Loucy (cell line): Measurements from ENCODE around the gene ODF4.

Experiments
- H2AFZ ChIP-seq: fragments of 200-600 bp; sonication (generic); 2 replicates; pipeline ENCODE4 v1.6.0; 2016; ENCODE audit warnings: antibody characterized with exemption, mild to moderate bottlenecking, low read length, moderate library complexity
- H3F3A ChIP-seq: fragments of 200-600 bp; 2 replicates; pipeline ENCODE4 v1.6.0; 2016; ENCODE audit warnings: antibody characterized with exemption, low read depth, mild to moderate bottlenecking
- H3K27me3 ChIP-seq: fragments of 200-600 bp; sonication (generic); 2 replicates; pipeline ENCODE4 v1.6.1; 2014; ENCODE audit warnings: low read length, mild to moderate bottlenecking; ENCODE audit not compliant: insufficient read depth, poor library complexity, severe bottlenecking
- H3K36me3 ChIP-seq: fragments of 200-600 bp; sonication (generic); 2 replicates; pipeline ENCODE4 v1.6.1; 2016; ENCODE audit warnings: low read length; ENCODE audit not compliant: insufficient read depth
- H3K4me1 ChIP-seq: fragments of 200-600 bp; sonication (generic); 2 replicates; pipeline ENCODE4 v1.5.1; 2014; ENCODE audit warnings: low read length, mild to moderate bottlenecking; ENCODE audit not compliant: insufficient read depth, poor library complexity, severe bottlenecking
- H3K4me2 ChIP-seq: fragments of 200-600 bp; sonication (generic); 2 replicates; pipeline ENCODE4 v1.6.0; 2014; ENCODE audit warnings: antibody characterized with exemption, low read length, low read depth, mild to moderate bottlenecking; ENCODE audit not compliant: poor library complexity, severe bottlenecking
- H3K4me3 ChIP-seq: fragments of 200-600 bp; sonication (generic); 2 replicates; pipeline ENCODE4 v1.5.1; 2014; ENCODE audit warnings: low read length, mild to moderate bottlenecking, mixed read lengths; ENCODE audit not compliant: poor library complexity, severe bottlenecking
- H3K79me2 ChIP-seq: fragments of 200-600 bp; sonication (generic); 2 replicates; pipeline ENCODE4 v1.6.1; 2014; ENCODE audit warnings: low read length; ENCODE audit not compliant: insufficient read depth
- H3K9ac ChIP-seq: fragments of 200-600 bp; sonication (generic); 2 replicates; pipeline ENCODE4 v1.6.0; 2014; ENCODE audit warnings: mild to moderate bottlenecking, low read depth, low read length, moderate library complexity; ENCODE audit not compliant: poor library complexity, severe bottlenecking
- H3K9me2 ChIP-seq: fragments of 200-600 bp; sonication (generic); replicated peaks from 2 replicates; pipeline ENCODE4 v1.6.1; 2016; ENCODE audit warnings: low read depth, low read length, mixed read lengths
- H3K9me3 ChIP-seq: fragments of 200-600 bp; sonication (generic); 2 replicates; pipeline ENCODE4 v1.6.1; 2014; ENCODE audit warnings: mild to moderate bottlenecking, antibody characterized with exemption, low read length, low read depth; ENCODE audit not compliant: insufficient read depth
- H4K20me1 ChIP-seq: fragments of 200-600 bp; sonication (generic); 2 replicates; pipeline ENCODE4 v1.6.0; 2014; ENCODE audit warnings: antibody characterized with exemption, low read length, mild to moderate bottlenecking; ENCODE audit not compliant: insufficient read depth, poor library complexity, severe bottlenecking
- CTCF ChIP-seq: fragments of 200-600 bp; sonication (generic); conservative IDR thresholded peaks from 2 replicates; pipeline ENCODE4 v1.5.1; 2014; ENCODE audit warnings: mild to moderate bottlenecking, antibody characterized with exemption, low read length
- EZH2phosphoT487 ChIP-seq: fragments of 200-600 bp; IDR thresholded peaks from 2 replicates; pipeline ENCODE4 v1.6.1; 2018; ENCODE audit warnings: antibody characterized with exemption, mild to moderate bottlenecking, moderate library complexity, borderline replicate concordance

The ODF4 gene

DNA sequence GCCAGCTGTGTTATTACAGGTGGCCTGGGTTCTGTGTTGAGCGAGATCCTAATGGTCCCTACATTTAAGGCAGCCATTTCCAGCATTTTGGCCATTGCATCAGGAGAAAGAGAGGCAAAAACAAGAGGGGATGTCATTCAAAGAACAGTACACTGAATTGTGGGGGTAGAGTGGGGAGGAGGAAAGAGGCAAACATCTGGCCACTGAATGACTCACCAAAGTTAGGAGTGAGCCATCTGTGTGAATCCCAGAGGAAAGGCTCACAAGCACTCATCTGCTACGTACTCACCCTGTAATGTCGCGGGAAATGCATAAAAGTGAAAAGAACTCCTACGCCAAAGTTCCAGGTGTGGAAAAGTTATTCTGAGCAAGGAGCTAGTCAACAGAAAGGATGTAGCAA, 20.1 kb downstream of the ODF4 start:
- H3K9me2 ChIP-seq, result no peaks in the 10 kb centered on the region
- no peak overlapping the region for H3K9ac ChIP-seq

DNA sequence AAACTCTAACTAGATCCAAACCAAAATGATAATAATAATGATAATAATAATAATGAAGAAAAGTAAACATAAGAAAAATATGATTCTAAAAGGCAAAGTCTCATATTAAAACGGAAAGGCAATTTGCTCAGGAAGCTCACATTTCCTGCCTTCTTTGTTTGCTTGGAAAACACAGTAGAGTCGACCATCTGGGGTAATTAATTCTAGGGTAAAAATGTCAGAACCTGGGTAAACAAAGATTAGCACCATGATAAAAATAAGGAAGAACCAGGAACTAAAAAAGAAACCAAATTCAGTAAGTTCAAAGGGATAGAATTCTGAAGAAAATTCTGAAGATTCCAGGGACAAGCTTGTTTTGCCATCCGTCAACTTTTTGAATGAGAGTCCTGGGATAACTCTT, 20.6 kb downstream of the ODF4 start:
- Histone ChIP-seq H3K36me3 (no peaks in the 10 kb centered on the region), H4K20me1 (no peaks in the 10 kb centered on the region), H3F3A (no peaks in the 10 kb centered on the region), H3K4me3 (no peak overlapping the region), H3K9me2 (no peaks in the 10 kb centered on the region), H3K79me2 (no peaks in the 10 kb centered on the region), H3K4me2 (no peak overlapping the region), H3K9ac (no peak overlapping the region), H3K27me3 (no peaks in the 10 kb centered on the region), H3K9me3 (no peaks in the 10 kb centered on the region), H3K4me1 (peaks cover 5% of the 10 kb centered on the region), H2AFZ (no peak overlapping the region)
- TF ChIP-seq EZH2phosphoT487 (no peak), CTCF (no peak)

More for the DNA sequence above, 20.1 kb downstream of the ODF4 start:
- Histone ChIP-seq H4K20me1 (no peaks in the 10 kb centered on the region), H3K79me2 (no peaks in the 10 kb centered on the region), H3F3A (no peaks in the 10 kb centered on the region), H3K36me3 (no peaks in the 10 kb centered on the region), H3K27me3 (no peaks in the 10 kb centered on the region), H2AFZ (0 out of 2 replicates have a peak overlapping the region, but pooled peaks have one; percentile 8), H3K4me1 (peaks cover 5% of the 10 kb centered on the region), H3K9me3 (no peaks in the 10 kb centered on the region), H3K4me3 (no peak overlapping the region), H3K4me2 (no peak overlapping the region)
- TF ChIP-seq EZH2phosphoT487, result no peak
- no peak for TF ChIP-seq CTCF

GRCh38 chr17:8360751-8361150, 21.1 kb downstream of the ODF4 start:
- TF ChIP-seq CTCF (no peak), EZH2phosphoT487 (no peak)
- no peaks in the 10 kb centered on the region for H4K20me1 ChIP-seq
- no peaks in the 10 kb centered on the region for H3K36me3 ChIP-seq
- no peak overlapping the region for H3K4me3 ChIP-seq
- H3K9ac ChIP-seq, result no peak overlapping the region
- peaks cover 5% of the 10 kb centered on the region for H3K4me1 ChIP-seq
- no peaks in the 10 kb centered on the region for H3K79me2 ChIP-seq
- H3F3A ChIP-seq, result no peaks in the 10 kb centered on the region
- H3K27me3 ChIP-seq, result no peaks in the 10 kb centered on the region
- H2AFZ ChIP-seq, result no peak overlapping the region
- H3K9me2 ChIP-seq, result no peaks in the 10 kb centered on the region
- no peak overlapping the region for H3K4me2 ChIP-seq
- no peaks in the 10 kb centered on the region for H3K9me3 ChIP-seq
